Type B pancreatic cell (in vitro differentiated cells): ENCODE measurements around the gene SPX. TPM values are rescaled to one million over a fixed set of nuclear protein-coding genes. Genes with fewer than 3 reads are reported as not detected.

Experiments
- DNase-seq: peaks from one replicate; pipeline ENCODE4 v3.0.0; 2021; ENCODE audit warnings: mixed read lengths; ENCODE audit not compliant: unreplicated experiment; ENCODE audit errors: extremely low spot score
- H3K27ac Mint-ChIP-seq: 2 replicates; pipeline ENCODE4 v1.8.0; 2021; ENCODE audit warnings: mild to moderate bottlenecking, mixed read lengths
- H3K27me3 Mint-ChIP-seq: 2 replicates; pipeline ENCODE4 v1.8.0; 2021; ENCODE audit warnings: mixed read lengths
- H3K36me3 Mint-ChIP-seq: 2 replicates; pipeline ENCODE4 v1.8.0; 2021; ENCODE audit warnings: mixed read lengths
- H3K4me1 Mint-ChIP-seq: one replicate; pipeline ENCODE4 v1.8.0; 2021; ENCODE audit warnings: mixed read lengths; ENCODE audit not compliant: unreplicated experiment
- H3K4me3 Mint-ChIP-seq: 2 replicates; pipeline ENCODE4 v1.8.0; 2021; ENCODE audit warnings: mild to moderate bottlenecking, mixed read lengths
- H3K9me3 Mint-ChIP-seq: 2 replicates; pipeline ENCODE4 v1.8.0; 2021; ENCODE audit warnings: mixed read lengths
- CTCF ChIP-seq: fragments of 200-600 bp; sonication (generic); conservative IDR thresholded peaks from 2 replicates; pipeline ENCODE4 v1.5.0; 2021; ENCODE audit warnings: antibody characterized with exemption, mild to moderate bottlenecking
- total RNA-seq: library from RNA; stranded (reverse); gene quantifications from 2 replicates; pipeline ENCODE4 v1.2.1, GENCODE V29; 2021; ENCODE audit warnings: low replicate concordance

The SPX gene
- total RNA-seq, 1 donor from 2014 or later, result 0.87 TPM

DNA sequence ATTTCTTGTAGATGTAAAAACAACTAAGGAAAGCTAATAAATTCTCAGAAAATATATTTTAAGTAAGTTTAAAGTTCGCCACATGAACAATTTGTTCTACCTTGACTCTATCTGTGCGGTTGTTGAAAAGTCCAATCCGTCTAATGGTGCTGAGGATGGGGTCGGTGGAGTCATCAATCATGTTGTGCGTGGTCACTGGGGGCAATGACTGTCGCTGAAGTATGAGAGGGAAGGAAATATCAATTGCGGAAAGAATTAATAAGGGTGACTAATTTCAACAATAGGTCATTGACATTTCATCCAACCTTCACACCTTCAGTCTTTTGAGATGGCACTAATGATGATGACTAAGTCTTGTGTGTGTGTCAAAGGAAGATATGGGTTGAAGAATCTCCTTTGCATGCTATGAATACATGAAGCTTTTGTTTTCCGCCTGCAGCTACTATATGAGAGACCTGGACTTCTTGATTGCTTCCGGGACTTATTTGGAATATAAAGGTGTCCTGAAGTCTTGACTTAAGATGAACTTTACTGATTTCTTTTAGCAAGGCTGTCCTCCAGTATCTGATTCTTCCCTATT is 32.1 kb downstream of the SPX start:
- Mint-ChIP-seq H3K36me3 (peaks cover 4% of the 10 kb centered on the region), H3K9me3 (no peaks in the 10 kb centered on the region), H3K4me3 (no peak overlapping the region), H3K4me1 (no peaks in the 10 kb centered on the region), H3K27ac (no peak overlapping the region), H3K27me3 (peaks cover 9% of the 10 kb centered on the region)
- TF ChIP-seq CTCF, result no peak
- no peak for DNase-seq

GRCh38 chr12:21559855-21560569 is 33.9 kb downstream of the SPX start:
- Mint-ChIP-seq H3K4me1 (no peaks in the 10 kb centered on the region), H3K27me3 (peaks cover 5% of the 10 kb centered on the region), H3K9me3 (no peaks in the 10 kb centered on the region), H3K36me3 (peaks cover 4% of the 10 kb centered on the region), H3K4me3 (no peak overlapping the region), H3K27ac (no peak overlapping the region)
- DNase-seq, result no peak
- TF ChIP-seq CTCF, result no peak

- DNase-seq, result no peak
- peaks cover 5% of the 10 kb centered on the region for H3K27me3 Mint-ChIP-seq
- H3K27ac Mint-ChIP-seq, result no peak overlapping the region
- TF ChIP-seq CTCF, result no peak
- H3K36me3 Mint-ChIP-seq, result peaks cover 4% of the 10 kb centered on the region
- H3K4me3 Mint-ChIP-seq, result no peak overlapping the region
- H3K4me1 Mint-ChIP-seq, result no peaks in the 10 kb centered on the region
- H3K9me3 Mint-ChIP-seq, result no peaks in the 10 kb centered on the region
Measured at GRCh38 chr12:21561158-21561557, 35.1 kb downstream of the SPX start.

DNA sequence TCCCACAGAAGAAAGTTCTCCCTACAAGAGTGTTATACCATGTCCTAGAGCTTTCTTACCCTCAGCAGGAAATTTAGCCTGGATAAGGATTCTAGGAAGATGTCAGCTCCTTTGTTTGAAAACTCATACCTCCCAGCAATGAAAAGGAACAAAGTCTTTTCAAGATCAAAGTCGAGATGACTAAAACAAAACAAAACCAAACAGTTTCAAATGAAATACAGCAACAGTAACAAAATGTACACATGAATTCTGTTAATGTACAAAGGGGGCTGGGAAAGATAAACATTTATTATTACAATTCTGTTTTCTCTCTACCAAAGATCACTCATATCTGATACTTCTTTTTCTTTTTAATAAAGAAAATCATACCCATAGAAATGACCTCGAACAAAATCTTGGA is 36.8 kb downstream of the SPX start:
- Mint-ChIP-seq H3K36me3 (peaks cover 4% of the 10 kb centered on the region), H3K4me1 (no peaks in the 10 kb centered on the region)

GRCh38 chr12:21566223-21566906 is 40.3 kb downstream of the SPX start:
- TF ChIP-seq CTCF, result no peak
- DNase-seq, result no peak
- Mint-ChIP-seq H3K9me3 (no peaks in the 10 kb centered on the region), H3K27ac (no peak overlapping the region), H3K4me1 (no peaks in the 10 kb centered on the region), H3K36me3 (peaks cover 4% of the 10 kb centered on the region), H3K27me3 (peaks cover 3% of the 10 kb centered on the region), H3K4me3 (no peak overlapping the region)

More for the DNA sequence above, 36.8 kb downstream of the SPX start:
- H3K9me3 Mint-ChIP-seq, result no peaks in the 10 kb centered on the region
- H3K4me3 Mint-ChIP-seq, result no peak overlapping the region
- no peak for TF ChIP-seq CTCF
- no peak overlapping the region for H3K27ac Mint-ChIP-seq
- DNase-seq, result no peak
- peaks cover 5% of the 10 kb centered on the region for H3K27me3 Mint-ChIP-seq
